ENCODE data around the gene HMCN1.

- TF ChIP-seq CTCF (IDR thresholded peaks at IDR 0.05) (no peak), POLR2A (IDR thresholded peaks at IDR 0.05) (no peak), POLR2AphosphoS5 (IDR thresholded peaks at IDR 0.05) (no peak), EP300 (IDR thresholded peaks at IDR 0.05) (no peak)
These were observed 146.1 kb downstream of the HMCN1 start for GRCh38 chr1:185880330-185880729.

All from upper lobe of left lung (tissue), 4 donors.